Measurements from ENCODE around the gene TCF7L2. TPM values are rescaled to one million over a fixed set of nuclear protein-coding genes. Genes with fewer than 3 reads are reported as not detected.

The TCF7L2 gene
- polyA plus RNA-seq, 1 donor from 2014 or later, result 1.7 TPM

- no peaks in the 10 kb centered on the region for H3F3A ChIP-seq (ENCODE audit: insufficient read depth, low read length, poor library complexity, severe bottlenecking)
- H3K36me3 ChIP-seq (ENCODE audit: insufficient read depth, low read length), result no peaks in the 10 kb centered on the region
- TF ChIP-seq EP300 (conservative IDR thresholded peaks at IDR 0.05; ENCODE audit: poor library complexity, severe bottlenecking), result no peak
- no peak for TF ChIP-seq RAD21 (conservative IDR thresholded peaks at IDR 0.05)
- TF ChIP-seq MXI1 (conservative IDR thresholded peaks at IDR 0.05; ENCODE audit: poor library complexity, severe bottlenecking), result no peak
- no peak for TF ChIP-seq SMC3 (conservative IDR thresholded peaks at IDR 0.05; ENCODE audit: poor library complexity)
- no peaks in the 10 kb centered on the region for H3K27me3 ChIP-seq (ENCODE audit: insufficient read depth, low read depth, low read length)
- no peak overlapping the region for H3K27ac ChIP-seq (ENCODE audit: low read length)
- no peak overlapping the region for H2AFZ ChIP-seq (ENCODE audit: low read depth, low read length)
- H3K9me3 ChIP-seq (ENCODE audit: low read length), result no peaks in the 10 kb centered on the region
- H3K9ac ChIP-seq (ENCODE audit: low read length), result no peak overlapping the region
- H3K4me3 ChIP-seq (ENCODE audit: low read length), result no peak overlapping the region
- H4K20me1 ChIP-seq (ENCODE audit: insufficient read depth), result no peaks in the 10 kb centered on the region
- no peaks in the 10 kb centered on the region for H3K79me2 ChIP-seq (replicated peaks; ENCODE audit: insufficient read depth, low read length)
- no peak overlapping the region for H3K4me2 ChIP-seq (ENCODE audit: low read length)
- H3K9me2 ChIP-seq (ENCODE audit: insufficient read depth, low read length), result no peaks in the 10 kb centered on the region
These were observed 226.0 kb downstream of the TCF7L2 start for GRCh38 chr10:113175756-113176651.

GRCh38 chr10:113176652-113177155 lies 226.7 kb downstream of the TCF7L2 start:
- Histone ChIP-seq H3K27me3 (ENCODE audit: insufficient read depth, low read depth, low read length) (no peaks in the 10 kb centered on the region), H3K36me3 (ENCODE audit: insufficient read depth, low read length) (no peaks in the 10 kb centered on the region), H3K9ac (ENCODE audit: low read length) (no peak overlapping the region), H4K20me1 (ENCODE audit: insufficient read depth) (no peaks in the 10 kb centered on the region), H3K9me3 (ENCODE audit: low read length) (no peaks in the 10 kb centered on the region), H3K79me2 (replicated peaks; ENCODE audit: insufficient read depth, low read length) (no peaks in the 10 kb centered on the region), H2AFZ (ENCODE audit: low read depth, low read length) (no peak overlapping the region), H3K9me2 (ENCODE audit: insufficient read depth, low read length) (no peaks in the 10 kb centered on the region), H3K27ac (ENCODE audit: low read length) (no peak overlapping the region), H3K4me2 (ENCODE audit: low read length) (no peak overlapping the region), H3F3A (ENCODE audit: insufficient read depth, low read length, poor library complexity, severe bottlenecking) (no peaks in the 10 kb centered on the region), H3K4me3 (ENCODE audit: low read length) (no peak overlapping the region)
- TF ChIP-seq POLR2AphosphoS5 (IDR thresholded peaks at IDR 0.05) (no peak), EP300 (conservative IDR thresholded peaks at IDR 0.05; ENCODE audit: poor library complexity, severe bottlenecking) (no peak), REST (IDR thresholded peaks at IDR 0.05; ENCODE audit: borderline replicate concordance) (no peak), TAF1 (IDR thresholded peaks at IDR 0.05; ENCODE audit: low read depth) (no peak), SMC3 (conservative IDR thresholded peaks at IDR 0.05; ENCODE audit: poor library complexity) (no peak), MXI1 (conservative IDR thresholded peaks at IDR 0.05; ENCODE audit: poor library complexity, severe bottlenecking) (no peak), CTCF (IDR thresholded peaks at IDR 0.05; ENCODE audit: poor library complexity, severe bottlenecking) (no peak), EZH2 (IDR thresholded peaks at IDR 0.05; ENCODE audit: borderline replicate concordance, insufficient read depth, low read length, poor library complexity, severe bottlenecking) (no peak), RAD21 (conservative IDR thresholded peaks at IDR 0.05) (no peak)
